GM23338 (cell line): ENCODE measurements around the gene OR9I1. TPM values are rescaled to one million over a fixed set of nuclear protein-coding genes. Genes with fewer than 3 reads are reported as not detected.

Source experiments
- CREB1 ChIP-seq: fragments of 250-450 bp; sonication (Bioruptor Pico); IDR thresholded peaks from 2 replicates; pipeline ENCODE4 v1.5.0; 2020; ENCODE audit warnings: low read depth, mild to moderate bottlenecking, moderate library complexity
- EZH2 ChIP-seq: fragments of 200-600 bp; sonication (generic); IDR thresholded peaks from one replicate; pipeline ENCODE4 v1.8.0; 2017; ENCODE audit warnings: antibody characterized with exemption, mild to moderate bottlenecking, low read depth; ENCODE audit not compliant: unreplicated experiment
- JUNB ChIP-seq: IDR thresholded peaks from one replicate; pipeline ENCODE4 v1.6.1; 2016; ENCODE audit warnings: antibody characterized with exemption; ENCODE audit not compliant: unreplicated experiment
- NANOG ChIP-seq: IDR thresholded peaks from 2 replicates; pipeline ENCODE4 v1.6.1; 2016; ENCODE audit warnings: antibody characterized with exemption, borderline replicate concordance
- POLR2AphosphoS5 ChIP-seq: IDR thresholded peaks from 2 replicates; pipeline ENCODE4 v1.6.1; 2016; ENCODE audit warnings: antibody characterized with exemption, low read depth
- STAT1 ChIP-seq: IDR thresholded peaks from one replicate; pipeline ENCODE4 v1.6.1; 2016; ENCODE audit warnings: antibody characterized with exemption; ENCODE audit not compliant: unreplicated experiment
- ZNF114 ChIP-seq: fragments of 250-450 bp; sonication (Bioruptor Pico); IDR thresholded peaks from 2 replicates; pipeline ENCODE4 v1.5.0; 2020; ENCODE audit warnings: mild to moderate bottlenecking, moderate library complexity
- ZNF331 ChIP-seq: fragments of 250-450 bp; sonication (Bioruptor Pico); IDR thresholded peaks from 2 replicates; pipeline ENCODE4 v1.5.0; 2020; ENCODE audit warnings: low read depth, mild to moderate bottlenecking, moderate library complexity
- polyA plus RNA-seq: library from polyadenylated mRNA; unstranded; fragments of >200 nt; fragmentation: Nextera tagmentation; extraction: Ambion mirVana; gene quantifications from 2 replicates; pipeline ENCODE4 v1.2.1, GENCODE V29; 2016
- total RNA-seq: library from RNA; depleted of rRNA; stranded (reverse); fragments of >200 nt; shearing (Covaris generic); gene quantifications from 2 replicates; pipeline ENCODE4 v1.2.3, GENCODE V29; 2014
- TF ChIP-seq, protein P1 (sequence below): fragments of 250-450 bp; sonication (Bioruptor Pico); IDR thresholded peaks from 2 replicates; pipeline ENCODE4 v1.5.0; 2020; ENCODE audit warnings: mild to moderate bottlenecking, moderate library complexity
- TF ChIP-seq, protein P2 (sequence below): IDR thresholded peaks from 2 replicates; pipeline ENCODE4 v1.6.1; 2016; ENCODE audit warnings: antibody characterized with exemption
- TF ChIP-seq, protein P3 (sequence below): IDR thresholded peaks from one replicate; pipeline ENCODE4 v1.6.1; 2018; ENCODE audit warnings: antibody characterized with exemption; ENCODE audit not compliant: unreplicated experiment

Gene OR9I1
- total and polyA plus RNA-seq, 2 experiments from 2014 or later: not detected

DNA sequence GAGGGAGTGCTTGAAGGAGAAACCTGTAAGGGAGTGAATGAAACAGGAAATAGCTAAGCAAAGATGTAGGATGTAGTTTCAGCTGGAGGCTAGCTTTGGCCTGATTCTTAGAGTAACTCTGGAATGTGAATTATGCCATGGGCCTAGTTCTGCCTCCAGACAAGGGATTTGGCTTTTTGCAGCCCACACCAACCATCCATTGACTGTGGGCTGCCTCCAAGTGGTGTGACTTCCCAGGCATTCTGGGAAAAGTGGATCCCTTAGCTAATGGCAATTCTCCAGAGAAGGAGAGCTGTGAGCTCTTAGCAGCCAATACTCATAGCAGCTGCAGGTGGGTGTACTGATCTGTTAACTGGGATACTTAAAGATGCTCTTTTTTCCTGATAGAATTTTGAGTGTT is 2.0 kb upstream of the OR9I1 start (continued):
- TF ChIP-seq, protein P1, sequence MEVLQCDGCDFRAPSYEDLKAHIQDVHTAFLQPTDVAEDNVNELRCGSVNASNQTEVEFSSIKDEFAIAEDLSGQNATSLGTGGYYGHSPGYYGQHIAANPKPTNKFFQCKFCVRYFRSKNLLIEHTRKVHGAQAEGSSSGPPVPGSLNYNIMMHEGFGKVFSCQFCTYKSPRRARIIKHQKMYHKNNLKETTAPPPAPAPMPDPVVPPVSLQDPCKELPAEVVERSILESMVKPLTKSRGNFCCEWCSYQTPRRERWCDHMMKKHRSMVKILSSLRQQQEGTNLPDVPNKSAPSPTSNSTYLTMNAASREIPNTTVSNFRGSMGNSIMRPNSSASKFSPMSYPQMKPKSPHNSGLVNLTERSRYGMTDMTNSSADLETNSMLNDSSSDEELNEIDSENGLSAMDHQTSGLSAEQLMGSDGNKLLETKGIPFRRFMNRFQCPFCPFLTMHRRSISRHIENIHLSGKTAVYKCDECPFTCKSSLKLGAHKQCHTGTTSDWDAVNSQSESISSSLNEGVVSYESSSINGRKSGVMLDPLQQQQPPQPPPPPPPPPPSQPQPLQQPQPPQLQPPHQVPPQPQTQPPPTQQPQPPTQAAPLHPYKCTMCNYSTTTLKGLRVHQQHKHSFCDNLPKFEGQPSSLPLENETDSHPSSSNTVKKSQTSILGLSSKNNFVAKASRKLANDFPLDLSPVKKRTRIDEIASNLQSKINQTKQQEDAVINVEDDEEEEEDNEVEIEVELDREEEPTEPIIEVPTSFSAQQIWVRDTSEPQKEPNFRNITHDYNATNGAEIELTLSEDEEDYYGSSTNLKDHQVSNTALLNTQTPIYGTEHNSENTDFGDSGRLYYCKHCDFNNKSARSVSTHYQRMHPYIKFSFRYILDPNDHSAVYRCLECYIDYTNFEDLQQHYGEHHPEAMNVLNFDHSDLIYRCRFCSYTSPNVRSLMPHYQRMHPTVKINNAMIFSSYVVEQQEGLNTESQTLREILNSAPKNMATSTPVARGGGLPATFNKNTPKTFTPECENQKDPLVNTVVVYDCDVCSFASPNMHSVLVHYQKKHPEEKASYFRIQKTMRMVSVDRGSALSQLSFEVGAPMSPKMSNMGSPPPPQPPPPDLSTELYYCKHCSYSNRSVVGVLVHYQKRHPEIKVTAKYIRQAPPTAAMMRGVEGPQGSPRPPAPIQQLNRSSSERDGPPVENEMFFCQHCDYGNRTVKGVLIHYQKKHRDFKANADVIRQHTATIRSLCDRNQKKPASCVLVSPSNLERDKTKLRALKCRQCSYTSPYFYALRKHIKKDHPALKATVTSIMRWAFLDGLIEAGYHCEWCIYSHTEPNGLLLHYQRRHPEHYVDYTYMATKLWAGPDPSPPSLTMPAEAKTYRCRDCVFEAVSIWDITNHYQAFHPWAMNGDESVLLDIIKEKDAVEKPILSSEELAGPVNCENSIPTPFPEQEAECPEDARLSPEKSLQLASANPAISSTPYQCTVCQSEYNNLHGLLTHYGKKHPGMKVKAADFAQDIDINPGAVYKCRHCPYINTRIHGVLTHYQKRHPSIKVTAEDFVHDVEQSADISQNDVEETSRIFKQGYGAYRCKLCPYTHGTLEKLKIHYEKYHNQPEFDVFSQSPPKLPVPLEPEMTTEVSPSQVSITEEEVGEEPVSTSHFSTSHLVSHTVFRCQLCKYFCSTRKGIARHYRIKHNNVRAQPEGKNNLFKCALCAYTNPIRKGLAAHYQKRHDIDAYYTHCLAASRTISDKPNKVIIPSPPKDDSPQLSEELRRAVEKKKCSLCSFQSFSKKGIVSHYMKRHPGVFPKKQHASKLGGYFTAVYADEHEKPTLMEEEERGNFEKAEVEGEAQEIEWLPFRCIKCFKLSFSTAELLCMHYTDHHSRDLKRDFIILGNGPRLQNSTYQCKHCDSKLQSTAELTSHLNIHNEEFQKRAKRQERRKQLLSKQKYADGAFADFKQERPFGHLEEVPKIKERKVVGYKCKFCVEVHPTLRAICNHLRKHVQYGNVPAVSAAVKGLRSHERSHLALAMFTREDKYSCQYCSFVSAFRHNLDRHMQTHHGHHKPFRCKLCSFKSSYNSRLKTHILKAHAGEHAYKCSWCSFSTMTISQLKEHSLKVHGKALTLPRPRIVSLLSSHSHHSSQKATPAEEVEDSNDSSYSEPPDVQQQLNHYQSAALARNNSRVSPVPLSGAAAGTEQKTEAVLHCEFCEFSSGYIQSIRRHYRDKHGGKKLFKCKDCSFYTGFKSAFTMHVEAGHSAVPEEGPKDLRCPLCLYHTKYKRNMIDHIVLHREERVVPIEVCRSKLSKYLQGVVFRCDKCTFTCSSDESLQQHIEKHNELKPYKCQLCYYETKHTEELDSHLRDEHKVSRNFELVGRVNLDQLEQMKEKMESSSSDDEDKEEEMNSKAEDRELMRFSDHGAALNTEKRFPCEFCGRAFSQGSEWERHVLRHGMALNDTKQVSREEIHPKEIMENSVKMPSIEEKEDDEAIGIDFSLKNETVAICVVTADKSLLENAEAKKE (CRISPR knock-in tag): no peak
- TF ChIP-seq NANOG: no peak
- TF ChIP-seq POLR2AphosphoS5: no peak
- TF ChIP-seq, protein P2, sequence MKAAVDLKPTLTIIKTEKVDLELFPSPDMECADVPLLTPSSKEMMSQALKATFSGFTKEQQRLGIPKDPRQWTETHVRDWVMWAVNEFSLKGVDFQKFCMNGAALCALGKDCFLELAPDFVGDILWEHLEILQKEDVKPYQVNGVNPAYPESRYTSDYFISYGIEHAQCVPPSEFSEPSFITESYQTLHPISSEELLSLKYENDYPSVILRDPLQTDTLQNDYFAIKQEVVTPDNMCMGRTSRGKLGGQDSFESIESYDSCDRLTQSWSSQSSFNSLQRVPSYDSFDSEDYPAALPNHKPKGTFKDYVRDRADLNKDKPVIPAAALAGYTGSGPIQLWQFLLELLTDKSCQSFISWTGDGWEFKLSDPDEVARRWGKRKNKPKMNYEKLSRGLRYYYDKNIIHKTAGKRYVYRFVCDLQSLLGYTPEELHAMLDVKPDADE: no peak
- TF ChIP-seq, protein P3, sequence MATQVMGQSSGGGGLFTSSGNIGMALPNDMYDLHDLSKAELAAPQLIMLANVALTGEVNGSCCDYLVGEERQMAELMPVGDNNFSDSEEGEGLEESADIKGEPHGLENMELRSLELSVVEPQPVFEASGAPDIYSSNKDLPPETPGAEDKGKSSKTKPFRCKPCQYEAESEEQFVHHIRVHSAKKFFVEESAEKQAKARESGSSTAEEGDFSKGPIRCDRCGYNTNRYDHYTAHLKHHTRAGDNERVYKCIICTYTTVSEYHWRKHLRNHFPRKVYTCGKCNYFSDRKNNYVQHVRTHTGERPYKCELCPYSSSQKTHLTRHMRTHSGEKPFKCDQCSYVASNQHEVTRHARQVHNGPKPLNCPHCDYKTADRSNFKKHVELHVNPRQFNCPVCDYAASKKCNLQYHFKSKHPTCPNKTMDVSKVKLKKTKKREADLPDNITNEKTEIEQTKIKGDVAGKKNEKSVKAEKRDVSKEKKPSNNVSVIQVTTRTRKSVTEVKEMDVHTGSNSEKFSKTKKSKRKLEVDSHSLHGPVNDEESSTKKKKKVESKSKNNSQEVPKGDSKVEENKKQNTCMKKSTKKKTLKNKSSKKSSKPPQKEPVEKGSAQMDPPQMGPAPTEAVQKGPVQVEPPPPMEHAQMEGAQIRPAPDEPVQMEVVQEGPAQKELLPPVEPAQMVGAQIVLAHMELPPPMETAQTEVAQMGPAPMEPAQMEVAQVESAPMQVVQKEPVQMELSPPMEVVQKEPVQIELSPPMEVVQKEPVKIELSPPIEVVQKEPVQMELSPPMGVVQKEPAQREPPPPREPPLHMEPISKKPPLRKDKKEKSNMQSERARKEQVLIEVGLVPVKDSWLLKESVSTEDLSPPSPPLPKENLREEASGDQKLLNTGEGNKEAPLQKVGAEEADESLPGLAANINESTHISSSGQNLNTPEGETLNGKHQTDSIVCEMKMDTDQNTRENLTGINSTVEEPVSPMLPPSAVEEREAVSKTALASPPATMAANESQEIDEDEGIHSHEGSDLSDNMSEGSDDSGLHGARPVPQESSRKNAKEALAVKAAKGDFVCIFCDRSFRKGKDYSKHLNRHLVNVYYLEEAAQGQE: no peak
- no peak for TF ChIP-seq ZNF331 (CRISPR knock-in tag)
- no peak for TF ChIP-seq EZH2
- no peak for TF ChIP-seq ZNF114
- TF ChIP-seq CREB1 (CRISPR knock-in tag): no peak
- no peak for TF ChIP-seq STAT1
- no peak for TF ChIP-seq JUNB
